ENCODE results near the gene IFIT1B. TPM values are rescaled to one million over a fixed set of nuclear protein-coding genes. Genes with fewer than 3 reads are reported as not detected.
"Not testable (repeated sequence)": the region's sequence is repeated elsewhere in the genome, so short reads cannot be mapped to it uniquely, and the experiment has no call there.

The IFIT1B gene
- total and polyA plus RNA-seq, 8 donors: 0.20 to 0.92 (median 0.47) TPM; not detected in 2

- ATAC-seq (no peak), DNase-seq (no peak)
- Histone ChIP-seq H3K9me3 (no peaks in the 10 kb centered on the region), H3K4me3 (no peak overlapping the region), H3K27me3 (no peaks in the 10 kb centered on the region), H3K27ac (no peak overlapping the region), H3K36me3 (no peaks in the 10 kb centered on the region), H3K4me1 (peaks cover 0 to 18% of the 10 kb centered on the region in 2 donors)
- intact Hi-C loops (cut with DNase I): no loop called here
- no peak for TF ChIP-seq CTCF (IDR thresholded peaks at IDR 0.05)
These were observed 4.9 kb downstream of the IFIT1B start for GRCh38 chr10:89382757-89383156.

GRCh38 chr10:89384474-89385340 is 6.9 kb downstream of the IFIT1B start:
- peak overlapping the region in 1 of 2 donors; percentile 57 for H3K27ac ChIP-seq
- intact Hi-C loops (cut with DNase I): no loop called here
- TF ChIP-seq CTCF (IDR thresholded peaks at IDR 0.05): no peak
- H3K36me3 ChIP-seq: no peaks in the 10 kb centered on the region
- ATAC-seq: peak; percentile 74
- no peak overlapping the region for H3K4me3 ChIP-seq
- H3K4me1 ChIP-seq: peaks cover 0 to 18% of the 10 kb centered on the region in 2 donors
- DNase-seq: no peak
- no peaks in the 10 kb centered on the region for H3K27me3 ChIP-seq
- no peaks in the 10 kb centered on the region for H3K9me3 ChIP-seq

- no peak for ATAC-seq
- Histone ChIP-seq H3K36me3 (no peaks in the 10 kb centered on the region), H3K4me3 (no peak overlapping the region), H3K4me1 (peaks cover 7 to 41% of the 10 kb centered on the region in 2 donors), H3K9me3 (no peaks in the 10 kb centered on the region), H3K27ac (no peak overlapping the region), H3K27me3 (no peaks in the 10 kb centered on the region)
- no peak for DNase-seq
- intact Hi-C loops (cut with DNase I): no loop called here
- TF ChIP-seq CTCF (IDR thresholded peaks at IDR 0.05): no peak
These were observed 10.9 kb downstream of the IFIT1B start for GRCh38 chr10:89388806-89389205.

GRCh38 chr10:89389254-89389653 is 11.4 kb downstream of the IFIT1B start:
- no peak for TF ChIP-seq CTCF (IDR thresholded peaks at IDR 0.05)
- Histone ChIP-seq H3K9me3 (no peaks in the 10 kb centered on the region), H3K4me3 (no peak overlapping the region), H3K27ac (no peak overlapping the region), H3K27me3 (no peaks in the 10 kb centered on the region), H3K4me1 (peaks cover 12 to 42% of the 10 kb centered on the region in 2 donors), H3K36me3 (no peaks in the 10 kb centered on the region)
- ATAC-seq (no peak), DNase-seq (no peak)
- intact Hi-C loops (cut with DNase I): no loop called here

- no peaks in the 10 kb centered on the region for H3K9me3 ChIP-seq
- no peak for ATAC-seq
- H3K4me3 ChIP-seq: no peak overlapping the region
- no peaks in the 10 kb centered on the region for H3K27me3 ChIP-seq
- no peak for DNase-seq
- no peaks in the 10 kb centered on the region for H3K36me3 ChIP-seq
- H3K4me1 ChIP-seq: peaks cover 12 to 30% of the 10 kb centered on the region in 2 donors
- H3K27ac ChIP-seq: peak overlapping the region in 1 of 2 donors; percentile 16
- no peak for TF ChIP-seq CTCF (IDR thresholded peaks at IDR 0.05)
- intact Hi-C loops (cut with DNase I): no loop called here
These were observed 12.8 kb downstream of the IFIT1B start for GRCh38 chr10:89390476-89391225.

GRCh38 chr10:89391226-89391576 is 13.3 kb downstream of the IFIT1B start:
- H3K27me3 ChIP-seq; H3K9me3 ChIP-seq; ATAC-seq; DNase-seq; intact Hi-C loops (cut with DNase I); H3K36me3 ChIP-seq: not testable (repeated sequence)
- peak overlapping the region in 1 of 2 donors; percentile 16 for H3K27ac ChIP-seq
- peak overlapping the region in 1 of 2 donors; percentile 61 for H3K4me3 ChIP-seq
- peaks cover 12 to 29% of the 10 kb centered on the region in 2 donors for H3K4me1 ChIP-seq
